ENCODE measurements around the gene COX6A1.
"Not testable (repeated sequence)": the region's sequence is repeated elsewhere in the genome, so short reads cannot be mapped to it uniquely, and the experiment has no call there.

Gene COX6A1

GRCh38 chr12:120468821-120469449, 31.0 kb downstream of the COX6A1 start:
- DNase-seq = peak; percentile 43

- peak; percentile 91 for DNase-seq
These were observed 31.7 kb downstream of the COX6A1 start, which contains the start of gene SRSF9 for GRCh38 chr12:120469450-120470149. TSS of gene SRSF9 (minus strand) at chr12:120469748. CDS start at chr12:120469609, 139 bp downstream.

- no peak for DNase-seq
These were observed 32.4 kb downstream of the COX6A1 start for GRCh38 chr12:120470150-120470784.

- DNase-seq = no peak
These were observed 34.6 kb downstream of the COX6A1 start for GRCh38 chr12:120472521-120472920.

- DNase-seq = no peak
These were observed 36.1 kb downstream of the COX6A1 start for GRCh38 chr12:120473807-120474615.

- no peak for DNase-seq
These were observed 36.7 kb downstream of the COX6A1 start for GRCh38 chr12:120474616-120474960.

GRCh38 chr12:120475643-120476042, 37.7 kb downstream of the COX6A1 start:
- DNase-seq = no peak

GRCh38 chr12:120479458-120479857, 41.5 kb downstream of the COX6A1 start:
- DNase-seq = no peak

- DNase-seq = no peak
These were observed 42.3 kb downstream of the COX6A1 start for GRCh38 chr12:120480211-120480610.

GRCh38 chr12:120481022-120481767, 43.3 kb downstream of the COX6A1 start:
- no peak for DNase-seq

- no peak for DNase-seq
These were observed 45.7 kb downstream of the COX6A1 start for GRCh38 chr12:120483621-120484020.

- DNase-seq = no peak
These were observed 48.3 kb downstream of the COX6A1 start for GRCh38 chr12:120485961-120486881.

- not testable (repeated sequence) for DNase-seq
These were observed 49.6 kb downstream of the COX6A1 start for GRCh38 chr12:120487552-120487951.

- no peak for DNase-seq
These were observed 50.2 kb downstream of the COX6A1 start for GRCh38 chr12:120488057-120488640.

GRCh38 chr12:120489018-120489417, 51.1 kb downstream of the COX6A1 start:
- DNase-seq = no peak

GRCh38 chr12:120490325-120490724, 52.4 kb downstream of the COX6A1 start:
- no peak for DNase-seq
